GM12891 (cell line): ENCODE measurements around the gene MMP14.

Experiments used
- PAX5 ChIP-seq: IDR thresholded peaks from 2 replicates; pipeline ENCODE4 v1.6.1; 2011; ENCODE audit warnings: low read length, moderate library complexity, mild to moderate bottlenecking; ENCODE audit not compliant: insufficient read depth, severe bottlenecking
- POLR2A ChIP-seq: IDR thresholded peaks from 2 replicates; pipeline ENCODE4 v1.6.1; 2011; ENCODE audit warnings: low read depth, low read length, control low read depth

GRCh38 chr14:22871224-22872032 is 35.0 kb downstream of the MMP14 start, which contains the start of gene LRP10:
- TF ChIP-seq POLR2A (peak; percentile 58), PAX5 (peak; percentile 78)
